Measurements from ENCODE around the gene SPATS2L. TPM values are rescaled to one million over a fixed set of nuclear protein-coding genes. Genes with fewer than 3 reads are reported as not detected.

The SPATS2L gene, protein sequence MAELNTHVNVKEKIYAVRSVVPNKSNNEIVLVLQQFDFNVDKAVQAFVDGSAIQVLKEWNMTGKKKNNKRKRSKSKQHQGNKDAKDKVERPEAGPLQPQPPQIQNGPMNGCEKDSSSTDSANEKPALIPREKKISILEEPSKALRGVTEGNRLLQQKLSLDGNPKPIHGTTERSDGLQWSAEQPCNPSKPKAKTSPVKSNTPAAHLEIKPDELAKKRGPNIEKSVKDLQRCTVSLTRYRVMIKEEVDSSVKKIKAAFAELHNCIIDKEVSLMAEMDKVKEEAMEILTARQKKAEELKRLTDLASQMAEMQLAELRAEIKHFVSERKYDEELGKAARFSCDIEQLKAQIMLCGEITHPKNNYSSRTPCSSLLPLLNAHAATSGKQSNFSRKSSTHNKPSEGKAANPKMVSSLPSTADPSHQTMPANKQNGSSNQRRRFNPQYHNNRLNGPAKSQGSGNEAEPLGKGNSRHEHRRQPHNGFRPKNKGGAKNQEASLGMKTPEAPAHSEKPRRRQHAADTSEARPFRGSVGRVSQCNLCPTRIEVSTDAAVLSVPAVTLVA
- polyA plus RNA-seq, result 100 to 1,000 TPM in 1 of 4 donors, 10 to 100 TPM in 3; 66.7 to 104 (median 96.0) TPM
- long read RNA-seq, donor 1, result 0 reads
- long read RNA-seq, donor 2, transcript SPATS2L-223 (3 exons, 745 nt), result major isoform, 5 of 79 reads
- long read RNA-seq, donor 2, partial matches to known transcripts, result 71 of 79 reads
- long read RNA-seq, donor 2, other reads (novel, unspliced or antisense), result 0 of 79 reads
- long read RNA-seq, donor 3, partial matches to known transcripts, result 108 of 111 reads
- long read RNA-seq, donor 3, other reads (novel, unspliced or antisense), result 0 of 111 reads
- long read RNA-seq, donor 4, partial matches to known transcripts, result 0 of 1 reads
- long read RNA-seq, donor 4, other reads (novel, unspliced or antisense), result 0 of 1 reads
- long read RNA-seq, donor 5, partial matches to known transcripts, result 23 of 26 reads
- long read RNA-seq, donor 5, other reads (novel, unspliced or antisense), result 0 of 26 reads
- long read RNA-seq, donor 6, partial matches to known transcripts, result 17 of 22 reads
- long read RNA-seq, donor 6, other reads (novel, unspliced or antisense), result 0 of 22 reads
- long read RNA-seq, donor 7, result 0 reads
- long read RNA-seq, donor 8, partial matches to known transcripts, result 5 of 5 reads
- long read RNA-seq, donor 8, other reads (novel, unspliced or antisense), result 0 of 5 reads
- long read RNA-seq, donor 9, partial matches to known transcripts, result 8 of 9 reads
- long read RNA-seq, donor 9, other reads (novel, unspliced or antisense), result 0 of 9 reads
- long read RNA-seq, donor 10, partial matches to known transcripts, result 139 of 145 reads
- long read RNA-seq, donor 10, other reads (novel, unspliced or antisense), result 0 of 145 reads

- Histone ChIP-seq H3K9me3 (ENCODE audit: control insufficient read depth in 2 of 2, insufficient read depth in 1 of 2, low read depth in 1 of 2, low read length in 1 of 2) (no peaks in the 10 kb centered on the region), H3K27ac (ENCODE audit: low read depth in 1 of 3, low read length in 2 of 3) (peak within 1 kb of the TSS; percentile 92 to 96 (median 95)), H3K4me3 (ENCODE audit: low read depth in 1 of 3, low read length in 3 of 3) (peak within 1 kb of the TSS; percentile 71 to 87 (median 72)), H3K36me3 (ENCODE audit: control insufficient read depth in 3 of 3, insufficient read depth in 2 of 3, low read depth in 1 of 3, low read length in 3 of 3) (no peaks in the 10 kb centered on the region), H3K4me1 (ENCODE audit: control insufficient read depth in 3 of 3, insufficient read depth in 2 of 3, low read depth in 1 of 3, low read length in 2 of 3) (peaks cover 0 to 27% (median 0%) of the 10 kb centered on the region in 3 donors), H3K27me3 (ENCODE audit: control insufficient read depth in 3 of 3, insufficient read depth in 3 of 3, low read length in 3 of 3) (no peaks in the 10 kb centered on the region)
- FAIRE-seq (no peak), DNase-seq (peak; percentile 66 to 89)
- WGBS, 3 donors, result 0% methylated on average over 36 to 69 of the region's 69 CpGs
Measured at GRCh38 chr2:200306196-200306930, at the start of gene SPATS2L. TSS of gene SPATS2L (plus strand) at chr2:200306693. CDS start at chr2:200389245, 82,552 bp downstream.

- Histone ChIP-seq H3K27me3 (ENCODE audit: control insufficient read depth in 3 of 3, insufficient read depth in 3 of 3, low read length in 3 of 3) (peaks cover 0 to 2% (median 0%) of the 10 kb centered on the region in 3 donors), H3K9me3 (ENCODE audit: control insufficient read depth in 2 of 2, insufficient read depth in 1 of 2, low read depth in 1 of 2, low read length in 1 of 2) (peaks cover 0 to 1% of the 10 kb centered on the region in 2 donors), H3K4me1 (ENCODE audit: control insufficient read depth in 3 of 3, insufficient read depth in 2 of 3, low read depth in 1 of 3, low read length in 2 of 3) (peaks cover 0 to 5% (median 0%) of the 10 kb centered on the region in 3 donors), H3K27ac (ENCODE audit: low read depth in 1 of 3, low read length in 2 of 3) (no peak overlapping the region), H3K36me3 (ENCODE audit: control insufficient read depth in 3 of 3, insufficient read depth in 2 of 3, low read depth in 1 of 3, low read length in 3 of 3) (no peaks in the 10 kb centered on the region), H3K4me3 (ENCODE audit: low read depth in 1 of 3, low read length in 3 of 3) (no peak overlapping the region)
- WGBS, 3 donors, result 86 to 93% (median 89%) methylated on average over 6 of the region's 6 CpGs
- FAIRE-seq (no peak), DNase-seq (no peak)
Measured at GRCh38 chr2:200257570-200257969, 48.9 kb upstream of the SPATS2L start.

GRCh38 chr2:200258081-200258480, 48.4 kb upstream of the SPATS2L start:
- peaks cover 0 to 2% (median 0%) of the 10 kb centered on the region in 3 donors for H3K27me3 ChIP-seq (ENCODE audit: control insufficient read depth in 3 of 3, insufficient read depth in 3 of 3, low read length in 3 of 3)
- FAIRE-seq (no peak), DNase-seq (no peak)
- no peak overlapping the region for H3K27ac ChIP-seq (ENCODE audit: low read depth in 1 of 3, low read length in 2 of 3)
- peaks cover 0 to 10% (median 0%) of the 10 kb centered on the region in 3 donors for H3K4me1 ChIP-seq (ENCODE audit: control insufficient read depth in 3 of 3, insufficient read depth in 2 of 3, low read depth in 1 of 3, low read length in 2 of 3)
- H3K36me3 ChIP-seq (ENCODE audit: control insufficient read depth in 3 of 3, insufficient read depth in 2 of 3, low read depth in 1 of 3, low read length in 3 of 3), result no peaks in the 10 kb centered on the region
- 73 to 85% (median 84%) methylated on average over 5 of the region's 5 CpGs for WGBS, 3 donors
- H3K4me3 ChIP-seq (ENCODE audit: low read depth in 1 of 3, low read length in 3 of 3), result no peak overlapping the region
- H3K9me3 ChIP-seq (ENCODE audit: control insufficient read depth in 2 of 2, insufficient read depth in 1 of 2, low read depth in 1 of 2, low read length in 1 of 2), result peaks cover 0 to 6% of the 10 kb centered on the region in 2 donors

- Histone ChIP-seq H3K4me3 (ENCODE audit: low read depth in 1 of 3, low read length in 3 of 3) (no peak overlapping the region), H3K27me3 (ENCODE audit: control insufficient read depth in 3 of 3, insufficient read depth in 3 of 3, low read length in 3 of 3) (no peaks in the 10 kb centered on the region), H3K4me1 (ENCODE audit: control insufficient read depth in 3 of 3, insufficient read depth in 2 of 3, low read depth in 1 of 3, low read length in 2 of 3) (peaks cover 0 to 11% (median 1%) of the 10 kb centered on the region in 3 donors), H3K9me3 (ENCODE audit: control insufficient read depth in 2 of 2, insufficient read depth in 1 of 2, low read depth in 1 of 2, low read length in 1 of 2) (peaks cover 0 to 6% of the 10 kb centered on the region in 2 donors), H3K36me3 (ENCODE audit: control insufficient read depth in 3 of 3, insufficient read depth in 2 of 3, low read depth in 1 of 3, low read length in 3 of 3) (no peaks in the 10 kb centered on the region), H3K27ac (ENCODE audit: low read depth in 1 of 3, low read length in 2 of 3) (no peak overlapping the region)
- 73 to 79% (median 75%) methylated on average over 7 of the region's 7 CpGs for WGBS, 3 donors
- DNase-seq (no peak), FAIRE-seq (no peak)
Measured at GRCh38 chr2:200258881-200259576, 47.5 kb upstream of the SPATS2L start.

- peaks cover 0 to 11% (median 1%) of the 10 kb centered on the region in 3 donors for H3K4me1 ChIP-seq (ENCODE audit: control insufficient read depth in 3 of 3, insufficient read depth in 2 of 3, low read depth in 1 of 3, low read length in 2 of 3)
- H3K36me3 ChIP-seq (ENCODE audit: control insufficient read depth in 3 of 3, insufficient read depth in 2 of 3, low read depth in 1 of 3, low read length in 3 of 3), result no peaks in the 10 kb centered on the region
- H3K4me3 ChIP-seq (ENCODE audit: low read depth in 1 of 3, low read length in 3 of 3), result no peak overlapping the region
- 18 to 67% (median 41%) methylated on average over 5 of the region's 5 CpGs for WGBS, 3 donors
- no peak overlapping the region for H3K27ac ChIP-seq (ENCODE audit: low read depth in 1 of 3, low read length in 2 of 3)
- peak; percentile 58 to 66 for DNase-seq
- no peaks in the 10 kb centered on the region for H3K27me3 ChIP-seq (ENCODE audit: control insufficient read depth in 3 of 3, insufficient read depth in 3 of 3, low read length in 3 of 3)
- FAIRE-seq, result no peak
- H3K9me3 ChIP-seq (ENCODE audit: control insufficient read depth in 2 of 2, insufficient read depth in 1 of 2, low read depth in 1 of 2, low read length in 1 of 2), result peaks cover 0 to 6% of the 10 kb centered on the region in 2 donors
Measured at GRCh38 chr2:200259577-200259957, 46.9 kb upstream of the SPATS2L start.

GRCh38 chr2:200262047-200262446, 44.4 kb upstream of the SPATS2L start:
- Histone ChIP-seq H3K4me3 (ENCODE audit: low read depth in 1 of 3, low read length in 3 of 3) (no peak overlapping the region), H3K4me1 (ENCODE audit: control insufficient read depth in 3 of 3, insufficient read depth in 2 of 3, low read depth in 1 of 3, low read length in 2 of 3) (peaks cover 0 to 11% (median 1%) of the 10 kb centered on the region in 3 donors), H3K36me3 (ENCODE audit: control insufficient read depth in 3 of 3, insufficient read depth in 2 of 3, low read depth in 1 of 3, low read length in 3 of 3) (no peaks in the 10 kb centered on the region), H3K9me3 (ENCODE audit: control insufficient read depth in 2 of 2, insufficient read depth in 1 of 2, low read depth in 1 of 2, low read length in 1 of 2) (peaks cover 0 to 6% of the 10 kb centered on the region in 2 donors), H3K27me3 (ENCODE audit: control insufficient read depth in 3 of 3, insufficient read depth in 3 of 3, low read length in 3 of 3) (no peaks in the 10 kb centered on the region), H3K27ac (ENCODE audit: low read depth in 1 of 3, low read length in 2 of 3) (no peak overlapping the region)
- WGBS, 3 donors, result 94 to 100% (median 99%) methylated on average over 2 of the region's 2 CpGs
- FAIRE-seq (no peak), DNase-seq (peak; percentile 17 to 50)

GRCh38 chr2:200263279-200263678, 43.2 kb upstream of the SPATS2L start:
- no peaks in the 10 kb centered on the region for H3K27me3 ChIP-seq (ENCODE audit: control insufficient read depth in 3 of 3, insufficient read depth in 3 of 3, low read length in 3 of 3)
- FAIRE-seq (no peak), DNase-seq (peak; percentile 24 to 53)
- no peak overlapping the region for H3K4me3 ChIP-seq (ENCODE audit: low read depth in 1 of 3, low read length in 3 of 3)
- H3K9me3 ChIP-seq (ENCODE audit: control insufficient read depth in 2 of 2, insufficient read depth in 1 of 2, low read depth in 1 of 2, low read length in 1 of 2), result peaks cover 0 to 6% of the 10 kb centered on the region in 2 donors
- 84 to 100% (median 92%) methylated on average over 1 of the region's 1 CpG for WGBS, 3 donors
- H3K27ac ChIP-seq (ENCODE audit: low read depth in 1 of 3, low read length in 2 of 3), result no peak overlapping the region
- peaks cover 0 to 11% (median 1%) of the 10 kb centered on the region in 3 donors for H3K4me1 ChIP-seq (ENCODE audit: control insufficient read depth in 3 of 3, insufficient read depth in 2 of 3, low read depth in 1 of 3, low read length in 2 of 3)
- H3K36me3 ChIP-seq (ENCODE audit: control insufficient read depth in 3 of 3, insufficient read depth in 2 of 3, low read depth in 1 of 3, low read length in 3 of 3), result no peaks in the 10 kb centered on the region
